ENCODE measurements around the gene ZNF836. TPM values are rescaled to one million over a fixed set of nuclear protein-coding genes. Genes with fewer than 3 reads are reported as not detected.

The ZNF836 gene
- total and polyA plus RNA-seq, 2 donors (not counting 3 experiments of a cell fraction or from before 2014, with no cell fraction given) = 2.1 to 9.3 TPM

- FAIRE-seq (no peak), DNase-seq (ENCODE audit: low read depth, low spot score) (no peak)
- CTCF ChIA-PET = interaction anchor here (0.7 kb wide), 1 partner anchor 16 kb away, joined by 3 read pairs; no protein-coding TSS in a partner anchor
- no peaks in the 10 kb centered on the region for H3K9me1 ChIP-seq (replicated peaks; ENCODE audit: control insufficient read depth, extremely low read depth, insufficient read depth, low read length)
- no peak overlapping the region for H3K27ac ChIP-seq (ENCODE audit: insufficient read depth, low read depth, low read length)
- dilution Hi-C loops (cut with MboI; ENCODE audit: extremely low pct_ligation_motif_present, low sequenced_read_pairs) = no loop called here
- no peak for TF ChIP-seq EZH2 (IDR thresholded peaks at IDR 0.05; ENCODE audit: borderline replicate concordance, low read depth, low read length, severe bottlenecking)
- TF ChIP-seq MYC (IDR thresholded peaks at IDR 0.05; ENCODE audit: low read depth, low read length) = no peak
- no peak for TF ChIP-seq CTCF (IDR thresholded peaks at IDR 0.05; ENCODE audit: extremely low read depth in 1 of 2, insufficient read depth in 1 of 2, low read depth in 1 of 2, low read length in 2 of 2)
- TF ChIP-seq FOS (IDR thresholded peaks at IDR 0.05; ENCODE audit: borderline replicate concordance, insufficient read depth, low read length) = no peak
- no peak for TF ChIP-seq JUN (IDR thresholded peaks at IDR 0.05; ENCODE audit: borderline replicate concordance, insufficient read depth, insufficient read length, low read depth)
- TF ChIP-seq POLR2A (IDR thresholded peaks at IDR 0.05; ENCODE audit: low read depth, low read length) = no peak
- TF ChIP-seq MAX (IDR thresholded peaks at IDR 0.05; ENCODE audit: insufficient read depth, insufficient read length) = no peak
- TF ChIP-seq GATA2 (IDR thresholded peaks at IDR 0.05; ENCODE audit: insufficient read depth, insufficient read length, low read depth, low read length) = no peak
- TF ChIP-seq POLR2AphosphoS5 (IDR thresholded peaks at IDR 0.05; ENCODE audit: insufficient read depth, low read depth, low read length) = no peak
- no peaks in the 10 kb centered on the region for H3K9me3 ChIP-seq (replicated peaks; ENCODE audit: control insufficient read depth, insufficient read depth, low read length)
- no peak overlapping the region for H3K4me2 ChIP-seq (ENCODE audit: insufficient read depth, low read length)
- no TSS peak for BruUV-seq (replicated peaks)
- intact Hi-C loops (cut with micrococcal nuclease) = no loop called here
- no peak overlapping the region for H3K9ac ChIP-seq (replicated peaks; ENCODE audit: extremely low read depth, insufficient read depth, low read length)
- H4K20me1 ChIP-seq (replicated peaks; ENCODE audit: control insufficient read depth, extremely low read depth, insufficient read depth, low read length) = no peaks in the 10 kb centered on the region
- no peak overlapping the region for H3K4me3 ChIP-seq (replicated peaks in 1 of 3; ENCODE audit: insufficient read depth in 1 of 3, low read depth in 1 of 3, low read length in 3 of 3)
- H3K27me3 ChIP-seq (ENCODE audit: control insufficient read depth in 2 of 2, insufficient read depth in 2 of 2, low read length in 2 of 2) = no peaks in the 10 kb centered on the region
- H3K4me1 ChIP-seq (ENCODE audit: control insufficient read depth, extremely low read depth, insufficient read depth, low read length) = no peaks in the 10 kb centered on the region
- no peaks in the 10 kb centered on the region for H3K79me2 ChIP-seq (ENCODE audit: control insufficient read depth, insufficient read depth, low read length)
- peaks cover 30 to 58% of the 10 kb centered on the region in 2 experiments for H3K36me3 ChIP-seq (ENCODE audit: control insufficient read depth in 2 of 2, extremely low read depth in 1 of 2, insufficient read depth in 2 of 2, low read length in 2 of 2)
- H2AFZ ChIP-seq (ENCODE audit: low read depth, low read length) = no peak overlapping the region
- POLR2A ChIA-PET = no interaction called here
Observed at GRCh38 chr19:52221031-52221430, 49.6 kb upstream of the ZNF836 start.

All from endothelial cell of umbilical vein (primary cell).